K562 (cell line): ENCODE data around the gene LIMS4. TPM values are rescaled to one million over a fixed set of nuclear protein-coding genes. Genes with fewer than 3 reads are reported as not detected.
"Not testable (repeated sequence)": the region's sequence is repeated elsewhere in the genome, so short reads cannot be mapped to it uniquely, and the experiment has no call there.

ENCODE experiments used
- ATAC-seq: fragments of 200-7000 bp; cut with Tn5 transposase; 3 replicates; pipeline ENCODE4 v1.9.1; 2020; ENCODE audit warnings: moderate library complexity
- BruUV-seq: library from RNA; stranded (reverse); fragments of 400-500 nt; replicated peaks from 2 replicates; lab custom pipeline; 2021; lab: Mats Ljungman, UMichigan
- CTCF ChIA-PET: fragments of 300-600 bp; formaldehyde crosslinking; extraction: SDS; loops from one replicate; lab custom pipeline; 2021; ENCODE audit warnings: low intra/inter-chr PET ratio; lab: Yijun Ruan, JAX
- POLR2A ChIA-PET: fragments of 300-600, 350-650 bp; sonication (Branson Sonifier 250); formaldehyde crosslinking; extraction: SDS; loops from one replicate; lab custom pipeline; 2021; ENCODE audit warnings: antibody characterized with exemption, inconsistent platforms; lab: Yijun Ruan, JAX
- DNase-seq, 4 experiments: peaks; one replicate each; pipeline versions ENCODE4 v3.0.0 to v3.0.0-alpha.2; 2011 to 2018; ENCODE audit warnings: low spot score in 3 of 4, mixed read lengths in 3 of 4; ENCODE audit errors: extremely low read depth in 1 of 4
- FAIRE-seq: peaks from 2 replicates; lab custom pipeline; 2011; peaks lifted over from hg19 to GRCh38; lab: Jason Lieb, UNC
- H2AFZ ChIP-seq: 2 replicates; pipeline ENCODE4 v1.6.0; 2011; ENCODE audit warnings: low read depth, low read length, control low read depth, inconsistent platforms
- H3K27ac ChIP-seq: fragments of 200-600 bp; 3 replicates; pipeline ENCODE4 v1.8.0; 2011; ENCODE audit warnings: low read depth, mild to moderate bottlenecking, control low read depth, inconsistent platforms, low read length, moderate library complexity, mixed read lengths; ENCODE audit errors: extremely low read depth
- H3K27me3 ChIP-seq, 2 experiments: fragments of 300-600 bp in 1 of 2; 2 replicates in 1 of 2; 3 replicates in 1 of 2; pipeline versions ENCODE4 v1.6.0 to v1.8.0; 2011; ENCODE audit warnings: inconsistent platforms in 2 of 2, low read length in 2 of 2, mild to moderate bottlenecking in 1 of 2, mixed read lengths in 1 of 2, moderate library complexity in 1 of 2; ENCODE audit not compliant: control insufficient read depth in 2 of 2, insufficient read depth in 2 of 2
- H3K36me3 ChIP-seq: fragments of 300-600 bp; 3 replicates; pipeline ENCODE4 v1.8.0; 2011; ENCODE audit warnings: mild to moderate bottlenecking, low read length, inconsistent platforms; ENCODE audit not compliant: control insufficient read depth, insufficient read depth
- H3K4me1 ChIP-seq, 2 experiments: fragments of 200-600 bp in 1 of 2; replicated peaks in 1 of 2; 2 replicates in 1 of 2; 3 replicates in 1 of 2; pipeline versions ENCODE4 v1.5.1 to v1.8.0; 2011; ENCODE audit warnings: inconsistent platforms in 2 of 2, low read length in 2 of 2, mild to moderate bottlenecking in 1 of 2, mixed read lengths in 1 of 2, moderate library complexity in 1 of 2; ENCODE audit not compliant: control insufficient read depth in 2 of 2, insufficient read depth in 2 of 2
- H3K4me2 ChIP-seq: 2 replicates; pipeline ENCODE4 v1.6.1; 2011; ENCODE audit warnings: low read length, control low read depth, inconsistent platforms, mixed read lengths; ENCODE audit not compliant: insufficient read depth
- H3K4me3 ChIP-seq: fragments of 200-600 bp; sonication (generic), shearing (Covaris generic); 2 replicates; pipeline ENCODE4 v1.5.1; 2016; ENCODE audit warnings: control low read depth, inconsistent platforms
- H3K79me2 ChIP-seq: fragments of 200-600 bp; 3 replicates; pipeline ENCODE4 v1.8.0; 2011; ENCODE audit warnings: low read length, inconsistent platforms; ENCODE audit not compliant: control insufficient read depth, insufficient read depth
- H3K9ac ChIP-seq, 2 experiments: 2 replicates each; pipeline versions ENCODE4 v1.6.0 to v1.6.1; 2011; ENCODE audit warnings: low read depth in 2 of 2, low read length in 2 of 2, control low read depth in 1 of 2, inconsistent platforms in 1 of 2, mild to moderate bottlenecking in 1 of 2, mixed read lengths in 1 of 2; ENCODE audit not compliant: insufficient read depth in 1 of 2
- H3K9me1 ChIP-seq: one replicate; pipeline ENCODE4 v1.6.0; 2011; ENCODE audit warnings: inconsistent platforms, mild to moderate bottlenecking, low read length, moderate library complexity; ENCODE audit not compliant: control insufficient read depth, insufficient read depth
- H3K9me3 ChIP-seq: replicated peaks from 2 replicates; pipeline ENCODE4 v1.5.1; 2011; ENCODE audit warnings: low read depth, low read length, inconsistent platforms; ENCODE audit not compliant: control insufficient read depth, insufficient read depth
- H4K20me1 ChIP-seq: replicated peaks from 2 replicates; pipeline ENCODE4 v1.6.1; 2011; ENCODE audit warnings: low read length, inconsistent platforms, mixed read lengths; ENCODE audit not compliant: control insufficient read depth, insufficient read depth
- WGBS: fragments of 100-300 bp; shearing (Covaris generic); methylation state at CpG from one replicate; pipeline ENCODE4 v1.1.6; 2016; ENCODE audit warnings: low coverage, mixed read lengths; ENCODE audit not compliant: insufficient coverage; ENCODE audit errors: missing lambda C conversion rate; 5-methylcytosine and 5-hydroxymethylcytosine counted together
- in situ Hi-C: fragments of 300-500 bp; cut with MboI; formaldehyde crosslinking; loops from 4 replicates; pipeline ENCODE4 v1.15.0; 2018; ENCODE audit warnings: inconsistent platforms, mixed read lengths
- intact Hi-C: fragments of 100-400 bp; cut with micrococcal nuclease; formaldehyde crosslinking; loops from 2 replicates; pipeline ENCODE4 v1.14.2; 2022
- polyA plus RNA-seq, 8 experiments: library from polyadenylated mRNA; depleted of rRNA in 4 of 8; stranded (reverse) in 5 of 8; unstranded in 3 of 8; fragments of >200 nt; fragmentation: Nextera tagmentation in 2 of 8; fragmentation: Illumina TruSeq in 1 of 8; extraction: Ambion mirVana in 2 of 8; extraction: Trizol in 1 of 8; gene quantifications; 2 replicates each; pipeline versions ENCODE4 v1.2.1 to v1.2.3, GENCODE V29; 2011 to 2014; ENCODE audit warnings: inconsistent platforms in 1 of 8, missing spikeins in 1 of 8
- total RNA-seq, 7 experiments: library from RNA; depleted of rRNA in 6 of 7; stranded (reverse); fragments of >200 nt in 6 of 7; fragmentation: Illumina TruSeq in 2 of 7; extraction: Trizol in 2 of 7; gene quantifications; 2 replicates each; pipeline versions ENCODE4 v1.2.1 to v1.2.3, GENCODE V29; 2011 to 2021; ENCODE audit warnings: low replicate concordance in 1 of 7

The LIMS4 gene
- total and polyA plus RNA-seq, 9 of the 15 experiments (the other 6 are each of a cell fraction or from before 2014, with no cell fraction given): 0.49 to 2.6 (median 1.3) TPM; not detected in 2

GRCh38 chr2:110480084-110480483 lies 7.5 kb upstream of the LIMS4 start:
- H3K9me1 ChIP-seq, FAIRE-seq, H3K4me1 ChIP-seq, H3K36me3 ChIP-seq, POLR2A ChIA-PET, H2AFZ ChIP-seq, intact Hi-C loops, DNase-seq, H3K27me3 ChIP-seq, H3K27ac ChIP-seq, H3K9me3 ChIP-seq, in situ Hi-C loops, ATAC-seq, H3K9ac ChIP-seq, H3K4me3 ChIP-seq, CTCF ChIA-PET, H3K4me2 ChIP-seq, H3K79me2 ChIP-seq, H4K20me1 ChIP-seq, BruUV-seq: not testable (repeated sequence)
- no CpG with 5 or more reads among the region's 4 CpGs for WGBS

- ATAC-seq, H3K4me1 ChIP-seq, POLR2A ChIA-PET, H2AFZ ChIP-seq, H3K27me3 ChIP-seq, H3K9ac ChIP-seq, H4K20me1 ChIP-seq, H3K9me1 ChIP-seq, in situ Hi-C loops, BruUV-seq, CTCF ChIA-PET, DNase-seq, H3K4me3 ChIP-seq, H3K36me3 ChIP-seq, H3K4me2 ChIP-seq, H3K27ac ChIP-seq, intact Hi-C loops, H3K79me2 ChIP-seq, FAIRE-seq, H3K9me3 ChIP-seq: not testable (repeated sequence)
- no CpG with 5 or more reads among the region's 7 CpGs for WGBS
Measured at GRCh38 chr2:110477370-110477769, 4.8 kb upstream of the LIMS4 start.

GRCh38 chr2:110476952-110477351 lies 4.3 kb upstream of the LIMS4 start:
- H3K9me3 ChIP-seq, H3K36me3 ChIP-seq, intact Hi-C loops, CTCF ChIA-PET, H4K20me1 ChIP-seq, H3K4me3 ChIP-seq, H3K79me2 ChIP-seq, H2AFZ ChIP-seq, DNase-seq, H3K27me3 ChIP-seq, H3K4me2 ChIP-seq, POLR2A ChIA-PET, in situ Hi-C loops, H3K4me1 ChIP-seq, H3K9me1 ChIP-seq, H3K27ac ChIP-seq, ATAC-seq, H3K9ac ChIP-seq, BruUV-seq, FAIRE-seq: not testable (repeated sequence)
- no CpG with 5 or more reads among the region's 6 CpGs for WGBS

GRCh38 chr2:110475627-110476359 lies 3.2 kb upstream of the LIMS4 start:
- H4K20me1 ChIP-seq, FAIRE-seq, DNase-seq, BruUV-seq, POLR2A ChIA-PET, H3K79me2 ChIP-seq, intact Hi-C loops, H3K27ac ChIP-seq, ATAC-seq, CTCF ChIA-PET, H3K4me1 ChIP-seq, H3K4me2 ChIP-seq, H3K27me3 ChIP-seq, H3K4me3 ChIP-seq, in situ Hi-C loops, H3K9me3 ChIP-seq, H3K36me3 ChIP-seq, H2AFZ ChIP-seq, H3K9ac ChIP-seq, H3K9me1 ChIP-seq: not testable (repeated sequence)
- no CpG with 5 or more reads among the region's 3 CpGs for WGBS
